Heart left ventricle (tissue), 13 donors: ENCODE measurements around the gene TSC1.

Experiments used
- POLR2A ChIP-seq, 2 donors: fragments of 450-650 bp; IDR thresholded peaks; one replicate each; pipeline ENCODE4 v1.6.1; 2017; ENCODE audit warnings: antibody characterized with exemption in 2 of 2, mild to moderate bottlenecking in 2 of 2, moderate library complexity in 2 of 2
- TF ChIP-seq, protein P1 (sequence below), 12 donors: fragments of 200-600 bp; sonication (generic) in 4 of 12; IDR thresholded peaks; one replicate each; pipeline versions ENCODE4 v1.5.0 to v1.8.0; 2018 to 2022; ENCODE audit warnings: antibody characterized with exemption in 12 of 12, mild to moderate bottlenecking in 5 of 12
- donor health status: ischemic (EF 13 %, LVEDD 7.1; RV severe dilation, severe dysfunction).
- donor health status: DM: no; HTN: yes; CAD: no.
- donor health status: DM: no; HTN: no; CAD: no.
- donor health status: ischemic (EF 25% LVEDD 6.9; RV normal size, moderate dysfunction).
- donor health status: ischemic (EF 25% LVEDD 5.7; RV mildly dilated, moderate dysfunction).
- donor health status: ischemic (EF 35%, LVEDD 5.7; RV mildly dilated, moderate dysfunction).
- donor health status: nonischemic (EF 11% LVEDD 7.7; RV severe dilation, severe dysfunction).
- donor health status: DM: yes; HTN: yes; CAD: no.
- donor health status: PGD.
- donor health status: ischemic (EF 29% LVEDD 5.4; RV normal size, mild dysfunction).
- donor health status: nonischemic (EF 23%, LVEDD 6.1; RV moderate dilation, normal function).

DNA sequence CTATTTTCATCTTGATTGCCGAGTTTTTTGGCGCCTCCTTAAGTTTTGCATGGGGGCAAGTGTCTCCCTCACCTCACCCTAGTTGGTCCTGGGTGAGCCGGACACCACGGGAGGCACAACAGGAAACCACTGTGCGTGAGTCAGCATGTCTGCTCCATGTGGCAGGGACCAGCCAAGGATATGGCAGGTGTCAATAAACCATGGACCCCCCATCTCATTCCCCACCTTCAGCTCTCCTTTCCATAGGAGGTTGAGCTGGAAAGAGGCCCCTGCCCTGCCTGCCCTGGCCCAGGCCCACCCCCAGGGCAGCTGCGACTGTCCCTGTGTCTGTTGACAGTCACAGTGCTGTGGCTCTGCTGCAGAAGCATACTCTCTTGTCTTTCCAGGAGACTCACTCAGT lies 62.6 kb downstream of the TSC1 start:
- TF ChIP-seq POLR2A (IDR thresholded peaks at IDR 0.05) = no peak
- TF ChIP-seq, protein P1, sequence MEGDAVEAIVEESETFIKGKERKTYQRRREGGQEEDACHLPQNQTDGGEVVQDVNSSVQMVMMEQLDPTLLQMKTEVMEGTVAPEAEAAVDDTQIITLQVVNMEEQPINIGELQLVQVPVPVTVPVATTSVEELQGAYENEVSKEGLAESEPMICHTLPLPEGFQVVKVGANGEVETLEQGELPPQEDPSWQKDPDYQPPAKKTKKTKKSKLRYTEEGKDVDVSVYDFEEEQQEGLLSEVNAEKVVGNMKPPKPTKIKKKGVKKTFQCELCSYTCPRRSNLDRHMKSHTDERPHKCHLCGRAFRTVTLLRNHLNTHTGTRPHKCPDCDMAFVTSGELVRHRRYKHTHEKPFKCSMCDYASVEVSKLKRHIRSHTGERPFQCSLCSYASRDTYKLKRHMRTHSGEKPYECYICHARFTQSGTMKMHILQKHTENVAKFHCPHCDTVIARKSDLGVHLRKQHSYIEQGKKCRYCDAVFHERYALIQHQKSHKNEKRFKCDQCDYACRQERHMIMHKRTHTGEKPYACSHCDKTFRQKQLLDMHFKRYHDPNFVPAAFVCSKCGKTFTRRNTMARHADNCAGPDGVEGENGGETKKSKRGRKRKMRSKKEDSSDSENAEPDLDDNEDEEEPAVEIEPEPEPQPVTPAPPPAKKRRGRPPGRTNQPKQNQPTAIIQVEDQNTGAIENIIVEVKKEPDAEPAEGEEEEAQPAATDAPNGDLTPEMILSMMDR (IDR thresholded peaks at IDR 0.05) = no peak
